Measurements from ENCODE around the gene PPFIA2. TPM values are rescaled to one million over a fixed set of nuclear protein-coding genes. Genes with fewer than 3 reads are reported as not detected.

Gene PPFIA2
- total and polyA plus RNA-seq, 2 donors: 1.4 to 14.5 TPM

DNA sequence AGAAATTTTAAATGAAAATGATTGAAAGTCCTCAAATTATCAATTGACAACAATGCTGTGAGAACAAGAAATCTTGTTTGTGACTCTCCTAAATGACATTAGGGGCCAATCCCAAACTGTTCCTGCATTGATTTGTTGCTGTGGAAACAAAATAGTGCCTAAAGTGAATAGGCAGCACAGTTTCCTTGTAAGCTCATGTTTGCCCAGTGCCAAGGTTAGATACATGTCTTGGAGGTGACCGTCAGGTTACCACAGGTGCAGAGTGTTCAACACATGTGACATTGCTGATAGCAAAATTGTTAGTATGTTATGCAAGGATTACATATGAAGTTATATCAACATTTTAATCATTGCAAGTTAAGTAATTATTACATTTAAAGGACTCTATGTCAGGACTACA is 388.7 kb downstream of the PPFIA2 start:
- WGBS: 87% methylated on average over 1 of the region's 1 CpG
- DNase-seq (ENCODE audit: extremely low spot score): no peak
- Histone ChIP-seq H3K36me3 (ENCODE audit: insufficient read depth) (no peaks in the 10 kb centered on the region), H3K27ac (ENCODE audit: low read depth) (no peak overlapping the region), H3K4me3 (ENCODE audit: low read depth, low read length) (no peak overlapping the region), H3K4me1 (ENCODE audit: insufficient read depth) (no peaks in the 10 kb centered on the region)

- Histone ChIP-seq H3K27ac (ENCODE audit: low read depth) (no peak overlapping the region), H3K4me3 (ENCODE audit: low read depth, low read length) (no peak overlapping the region), H3K4me1 (ENCODE audit: insufficient read depth) (no peaks in the 10 kb centered on the region), H3K36me3 (ENCODE audit: insufficient read depth) (no peaks in the 10 kb centered on the region)
- no peak for DNase-seq (ENCODE audit: extremely low spot score)
Observed at GRCh38 chr12:81369175-81369574, 390.0 kb downstream of the PPFIA2 start.

DNA sequence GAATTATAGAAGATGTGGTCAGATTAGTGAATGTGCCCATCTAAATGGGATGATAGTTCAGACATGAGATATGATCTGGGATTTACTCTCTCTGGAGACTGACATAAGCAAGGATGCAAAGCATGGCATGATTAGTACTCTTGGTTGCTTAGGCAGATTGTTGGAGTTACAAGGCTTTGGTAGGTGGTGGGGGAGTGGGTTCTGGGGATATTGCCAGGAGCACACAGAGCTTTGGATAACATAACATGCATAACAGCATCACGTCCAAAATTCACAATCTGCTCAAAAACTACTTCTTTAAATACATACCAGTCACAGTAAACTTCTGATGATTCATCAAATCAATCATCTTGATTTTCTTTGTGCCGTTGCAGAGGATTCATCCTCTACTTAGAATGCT is 393.9 kb downstream of the PPFIA2 start:
- H3K4me1 ChIP-seq (ENCODE audit: insufficient read depth): no peaks in the 10 kb centered on the region
- no peak for DNase-seq (ENCODE audit: extremely low spot score)
- WGBS: 70% methylated on average over 2 of the region's 2 CpGs
- H3K4me3 ChIP-seq (ENCODE audit: low read depth, low read length): no peak overlapping the region
- no peak overlapping the region for H3K27ac ChIP-seq (ENCODE audit: low read depth)
- H3K36me3 ChIP-seq (ENCODE audit: insufficient read depth): no peaks in the 10 kb centered on the region

GRCh38 chr12:81360916-81361315 is 398.2 kb downstream of the PPFIA2 start:
- no peaks in the 10 kb centered on the region for H3K4me1 ChIP-seq (ENCODE audit: insufficient read depth)
- H3K27ac ChIP-seq (ENCODE audit: low read depth): no peak overlapping the region

GRCh38 chr12:81359736-81360135 is 399.4 kb downstream of the PPFIA2 start:
- H3K4me1 ChIP-seq (ENCODE audit: insufficient read depth): no peaks in the 10 kb centered on the region
- no peak overlapping the region for H3K4me3 ChIP-seq (ENCODE audit: low read depth, low read length)
- DNase-seq (ENCODE audit: extremely low spot score): no peak

More at GRCh38 chr12:81360916-81361315, 398.2 kb downstream of the PPFIA2 start:
- Histone ChIP-seq H3K36me3 (ENCODE audit: insufficient read depth) (no peaks in the 10 kb centered on the region), H3K4me3 (ENCODE audit: low read depth, low read length) (no peak overlapping the region)
- no peak for DNase-seq (ENCODE audit: extremely low spot score)

GRCh38 chr12:81354327-81354932 is 404.7 kb downstream of the PPFIA2 start:
- Histone ChIP-seq H3K36me3 (ENCODE audit: insufficient read depth) (no peaks in the 10 kb centered on the region), H3K27ac (ENCODE audit: low read depth) (no peak overlapping the region), H3K4me1 (ENCODE audit: insufficient read depth) (no peaks in the 10 kb centered on the region), H3K4me3 (ENCODE audit: low read depth, low read length) (no peak overlapping the region)
- no peak for DNase-seq (ENCODE audit: extremely low spot score)
- WGBS: 85% methylated on average over 5 of the region's 5 CpGs

More at GRCh38 chr12:81359736-81360135, 399.4 kb downstream of the PPFIA2 start:
- Histone ChIP-seq H3K27ac (ENCODE audit: low read depth) (no peak overlapping the region), H3K36me3 (ENCODE audit: insufficient read depth) (no peaks in the 10 kb centered on the region)

DNA sequence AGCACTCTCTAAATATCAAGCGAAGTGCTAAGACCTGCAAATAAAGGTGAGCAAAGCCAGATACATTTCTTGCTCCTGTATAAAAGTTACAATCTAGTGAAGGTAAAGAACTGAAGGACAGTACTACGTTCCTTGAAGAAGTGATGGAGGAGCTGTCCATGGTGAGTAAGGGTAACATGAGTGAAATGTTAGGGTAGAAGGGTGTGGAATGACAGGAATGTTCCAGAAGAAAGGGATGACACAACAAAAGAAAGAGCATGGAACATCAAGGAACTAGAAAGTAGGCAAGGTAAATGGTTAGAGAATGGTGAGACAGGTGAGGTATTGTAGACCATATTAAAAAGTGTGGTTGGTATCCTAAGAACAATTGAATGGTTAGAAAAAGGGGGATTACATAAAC is 408.8 kb downstream of the PPFIA2 start:
- Histone ChIP-seq H3K4me1 (ENCODE audit: insufficient read depth) (no peaks in the 10 kb centered on the region), H3K27ac (ENCODE audit: low read depth) (no peak overlapping the region), H3K36me3 (ENCODE audit: insufficient read depth) (no peaks in the 10 kb centered on the region), H3K4me3 (ENCODE audit: low read depth, low read length) (no peak overlapping the region)
- 71% methylated on average over 2 of the region's 2 CpGs for WGBS
- DNase-seq (ENCODE audit: extremely low spot score): no peak

GRCh38 chr12:81347404-81347803 is 411.7 kb downstream of the PPFIA2 start:
- WGBS: 86% methylated on average over 5 of the region's 5 CpGs
- no peak overlapping the region for H3K4me3 ChIP-seq (ENCODE audit: low read depth, low read length)
- no peak overlapping the region for H3K27ac ChIP-seq (ENCODE audit: low read depth)
- no peaks in the 10 kb centered on the region for H3K36me3 ChIP-seq (ENCODE audit: insufficient read depth)
- no peaks in the 10 kb centered on the region for H3K4me1 ChIP-seq (ENCODE audit: insufficient read depth)
- DNase-seq (ENCODE audit: extremely low spot score): no peak

DNA sequence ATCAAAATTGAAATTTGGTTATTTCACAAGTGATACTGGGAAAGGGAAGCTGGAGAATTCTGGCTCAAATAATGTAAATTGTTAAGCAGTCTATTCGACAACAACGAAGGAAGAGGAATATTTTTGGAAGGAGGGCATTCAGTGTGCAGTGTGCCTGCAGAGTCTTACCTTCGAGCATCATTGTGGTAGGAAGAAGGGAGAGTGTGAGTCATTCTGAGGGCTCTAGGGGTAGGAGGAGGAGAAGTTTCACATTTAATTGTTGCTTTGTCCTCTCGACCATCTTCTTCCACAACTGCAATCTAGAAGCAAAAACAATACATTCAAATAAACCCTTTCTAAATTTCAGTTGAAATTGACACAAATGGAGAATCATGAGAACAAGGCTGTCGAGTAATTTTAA is 418.2 kb downstream of the PPFIA2 start:
- no peak for DNase-seq (ENCODE audit: extremely low spot score)
- WGBS: 78% methylated on average over 5 of the region's 5 CpGs

DNA sequence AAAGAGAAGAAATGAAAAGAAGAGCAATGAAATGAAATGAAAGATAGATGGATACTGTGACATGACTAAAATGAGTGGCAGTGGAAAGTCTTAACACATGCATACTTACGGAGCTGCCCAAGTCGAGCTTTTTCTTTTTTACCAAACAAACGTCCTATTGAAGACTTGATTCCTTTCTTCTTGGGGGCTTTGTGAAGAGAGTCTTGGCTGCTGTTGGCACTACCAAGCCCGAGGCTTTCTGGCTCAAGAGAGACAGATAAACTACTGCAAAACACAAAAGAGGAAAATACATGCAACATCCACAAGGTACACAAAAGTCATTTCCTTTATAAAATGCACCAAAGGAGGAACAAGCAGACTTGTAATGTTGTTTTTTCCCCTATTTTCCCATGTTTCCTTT is 420.1 kb downstream of the PPFIA2 start:
- 74% methylated on average over 4 of the region's 4 CpGs for WGBS
- Histone ChIP-seq H3K27ac (ENCODE audit: low read depth) (no peak overlapping the region), H3K36me3 (ENCODE audit: insufficient read depth) (no peaks in the 10 kb centered on the region), H3K4me3 (ENCODE audit: low read depth, low read length) (no peak overlapping the region), H3K4me1 (ENCODE audit: insufficient read depth) (no peaks in the 10 kb centered on the region)
- DNase-seq (ENCODE audit: extremely low spot score): no peak

More for the DNA sequence above, 418.2 kb downstream of the PPFIA2 start:
- H3K4me3 ChIP-seq (ENCODE audit: low read depth, low read length): no peak overlapping the region
- no peaks in the 10 kb centered on the region for H3K36me3 ChIP-seq (ENCODE audit: insufficient read depth)
- H3K4me1 ChIP-seq (ENCODE audit: insufficient read depth): no peaks in the 10 kb centered on the region
- no peak overlapping the region for H3K27ac ChIP-seq (ENCODE audit: low read depth)

GRCh38 chr12:81337886-81338285 is 421.3 kb downstream of the PPFIA2 start:
- 84% methylated on average over 2 of the region's 2 CpGs for WGBS
- Histone ChIP-seq H3K4me1 (ENCODE audit: insufficient read depth) (no peaks in the 10 kb centered on the region), H3K36me3 (ENCODE audit: insufficient read depth) (no peaks in the 10 kb centered on the region), H3K4me3 (ENCODE audit: low read depth, low read length) (no peak overlapping the region), H3K27ac (ENCODE audit: low read depth) (no peak overlapping the region)
- no peak for DNase-seq (ENCODE audit: extremely low spot score)

DNA sequence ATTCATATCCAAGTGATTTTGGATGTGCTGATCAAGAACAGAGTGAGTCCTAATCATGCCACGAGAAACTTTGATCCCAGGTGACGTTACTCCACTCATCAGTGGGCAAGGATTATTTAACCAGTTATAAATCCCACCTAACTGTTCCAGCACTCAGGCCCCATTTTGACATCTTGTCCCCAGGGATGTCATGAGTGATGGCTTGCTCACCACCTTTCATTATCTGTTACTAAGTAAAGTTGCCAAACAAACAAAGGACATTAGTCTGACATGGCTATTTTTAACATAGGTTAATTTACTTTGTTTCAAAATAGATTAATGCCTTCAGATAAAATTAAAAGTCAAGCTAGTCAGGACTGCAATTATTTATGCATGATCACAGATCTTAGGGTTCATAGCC is 425.3 kb downstream of the PPFIA2 start:
- H3K27ac ChIP-seq (ENCODE audit: low read depth): no peak overlapping the region
- H3K36me3 ChIP-seq (ENCODE audit: insufficient read depth): no peaks in the 10 kb centered on the region
- H3K4me3 ChIP-seq (ENCODE audit: low read depth, low read length): no peak overlapping the region
- no peak for DNase-seq (ENCODE audit: extremely low spot score)
- WGBS: 75% methylated on average over 2 of the region's 2 CpGs
- H3K4me1 ChIP-seq (ENCODE audit: insufficient read depth): no peaks in the 10 kb centered on the region

DNA sequence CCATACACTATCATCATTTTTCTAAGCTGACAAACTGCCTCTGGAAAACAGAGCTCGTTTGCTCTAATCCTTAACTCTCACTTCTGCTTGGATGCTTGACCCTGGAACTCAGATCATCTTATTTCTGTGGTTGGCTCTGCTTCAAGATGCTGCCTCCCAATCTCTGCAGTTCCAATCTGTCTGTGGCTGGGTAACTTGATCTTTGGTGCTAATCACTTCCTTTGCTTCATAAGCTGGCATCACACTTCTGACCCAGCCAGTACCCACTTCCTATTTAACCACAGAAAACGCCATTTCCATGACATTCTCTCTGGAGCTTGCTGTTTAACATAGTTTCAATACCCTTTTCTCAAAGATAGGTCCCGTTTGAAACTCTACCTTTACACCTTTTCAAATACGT is 427.1 kb downstream of the PPFIA2 start:
- no peak for DNase-seq (ENCODE audit: extremely low spot score)
- WGBS: 57% methylated on average over 4 of the region's 4 CpGs
- no peaks in the 10 kb centered on the region for H3K4me1 ChIP-seq (ENCODE audit: insufficient read depth)
- no peak overlapping the region for H3K27ac ChIP-seq (ENCODE audit: low read depth)
- H3K36me3 ChIP-seq (ENCODE audit: insufficient read depth): no peaks in the 10 kb centered on the region
- H3K4me3 ChIP-seq (ENCODE audit: low read depth, low read length): no peak overlapping the region

- WGBS: 95% methylated on average over 1 of the region's 1 CpG
Observed at GRCh38 chr12:81330480-81330879, 428.7 kb downstream of the PPFIA2 start.

DNA sequence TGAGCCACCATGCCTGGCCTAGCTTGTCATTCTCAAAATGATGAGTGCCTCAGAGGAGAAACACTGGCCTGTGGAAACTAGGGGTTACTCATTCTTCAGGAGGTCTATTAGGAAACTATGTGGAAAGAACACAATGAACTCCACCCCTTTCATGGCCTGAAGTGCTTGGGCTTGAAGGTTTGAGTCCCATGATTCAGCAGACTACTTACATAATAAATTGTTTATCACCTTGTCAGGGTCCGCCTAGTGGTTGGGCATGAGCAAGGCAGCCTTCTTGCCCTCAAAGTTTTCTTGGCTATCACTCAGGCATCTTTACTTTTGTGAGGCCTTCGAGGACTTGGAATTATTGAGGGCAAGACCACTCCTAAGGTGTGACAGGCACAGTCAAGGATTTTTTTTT is 430.1 kb downstream of the PPFIA2 start:
- no peak for DNase-seq (ENCODE audit: extremely low spot score)
- H3K27ac ChIP-seq (ENCODE audit: low read depth): no peak overlapping the region
- no peak overlapping the region for H3K4me3 ChIP-seq (ENCODE audit: low read depth, low read length)
- WGBS: 89% methylated on average over 2 of the region's 2 CpGs
- H3K36me3 ChIP-seq (ENCODE audit: insufficient read depth): no peaks in the 10 kb centered on the region
- no peaks in the 10 kb centered on the region for H3K4me1 ChIP-seq (ENCODE audit: insufficient read depth)

More at GRCh38 chr12:81330480-81330879, 428.7 kb downstream of the PPFIA2 start:
- H3K4me3 ChIP-seq (ENCODE audit: low read depth, low read length): no peak overlapping the region
- H3K27ac ChIP-seq (ENCODE audit: low read depth): no peak overlapping the region
- no peaks in the 10 kb centered on the region for H3K36me3 ChIP-seq (ENCODE audit: insufficient read depth)
- no peaks in the 10 kb centered on the region for H3K4me1 ChIP-seq (ENCODE audit: insufficient read depth)
- DNase-seq (ENCODE audit: extremely low spot score): no peak
